A673 (cell line): ENCODE measurements around the gene IFT57. TPM values are rescaled to one million over a fixed set of nuclear protein-coding genes. Genes with fewer than 3 reads are reported as not detected.

Experiments used
- BruUV-seq: library from RNA; stranded (reverse); fragments of 400-500 nt; replicated peaks from 2 replicates; lab custom pipeline; 2021; lab: Mats Ljungman, UMichigan
- CTCF ChIA-PET: fragments of 300-600 bp; sonication (Branson Sonifier 250); formaldehyde crosslinking; loops from one replicate; lab custom pipeline; 2022; ENCODE audit warnings: antibody characterized with exemption; lab: Charles Lee
- POLR2A ChIA-PET: fragments of 300-600 bp; sonication (Branson Sonifier 250); formaldehyde crosslinking; loops from one replicate; lab custom pipeline; 2022; ENCODE audit warnings: antibody characterized with exemption; ENCODE audit not compliant: low non-redundant PET; lab: Charles Lee
- DNase-seq: peaks from one replicate; pipeline ENCODE4 v3.0.0-alpha.2; 2015; ENCODE audit warnings: low spot score
- H3K27ac ChIP-seq: fragments of 200-600 bp; sonication (generic); 2 replicates; pipeline ENCODE4 v1.5.1; 2016; ENCODE audit warnings: mixed run types, low read depth, mild to moderate bottlenecking, mixed read lengths, antibody characterized with exemption, low read length; ENCODE audit not compliant: poor library complexity, severe bottlenecking
- H3K27me3 ChIP-seq: fragments of 200-600 bp; sonication (generic); replicated peaks from 2 replicates; pipeline ENCODE4 v1.6.1; 2017; ENCODE audit warnings: mixed run types, low read depth, mild to moderate bottlenecking, mixed read lengths, antibody characterized with exemption, low read length; ENCODE audit not compliant: insufficient read depth, poor library complexity
- H3K36me3 ChIP-seq: fragments of 200-600 bp; sonication (generic); 2 replicates; pipeline ENCODE4 v1.6.1; 2016; ENCODE audit warnings: mixed run types, mild to moderate bottlenecking, mixed read lengths, antibody characterized with exemption, low read length; ENCODE audit not compliant: insufficient read depth, poor library complexity, severe bottlenecking
- H3K4me1 ChIP-seq: fragments of 200-600 bp; sonication (generic); 2 replicates; pipeline ENCODE4 v1.6.1; 2017; ENCODE audit warnings: mixed run types, mild to moderate bottlenecking, mixed read lengths, antibody characterized with exemption, low read length; ENCODE audit not compliant: insufficient read depth, poor library complexity, severe bottlenecking
- H3K4me3 ChIP-seq: fragments of 200-600 bp; sonication (generic); 2 replicates; pipeline ENCODE4 v1.5.1; 2016; ENCODE audit warnings: low read depth, mixed run types, mild to moderate bottlenecking, mixed read lengths, low read length; ENCODE audit not compliant: poor library complexity, severe bottlenecking
- H3K9me3 ChIP-seq: fragments of 200-600 bp; sonication (generic); 2 replicates; pipeline ENCODE4 v1.6.1; 2016; ENCODE audit warnings: mixed run types, low read depth, mild to moderate bottlenecking, mixed read lengths, antibody characterized with exemption, low read length; ENCODE audit not compliant: poor library complexity, severe bottlenecking
- CTCF ChIP-seq: fragments of 300-800, 200-600 bp; sonication (generic); conservative IDR thresholded peaks from 2 replicates; pipeline ENCODE4 v1.5.1; 2017; ENCODE audit warnings: low read depth, mild to moderate bottlenecking, antibody characterized with exemption, low read length, moderate library complexity, mixed read lengths
- EZH2 ChIP-seq: fragments of 200-600 bp; sonication (generic); IDR thresholded peaks from 2 replicates; pipeline ENCODE4 v1.6.1; 2017; ENCODE audit warnings: borderline replicate concordance, low read depth, mild to moderate bottlenecking, mixed read lengths, antibody characterized with exemption, low read length; ENCODE audit not compliant: poor library complexity, severe bottlenecking
- intact Hi-C: fragments of 100-400 bp; cut with micrococcal nuclease; formaldehyde crosslinking; loops from one replicate; pipeline ENCODE4 v1.10.0; 2022; ENCODE audit not compliant: unreplicated experiment
- total RNA-seq: library from RNA; stranded (reverse); gene quantifications from 2 replicates; pipeline ENCODE4 v1.2.3, GENCODE V29; 2021

Gene IFT57
- total RNA-seq, 1 experiment from 2014 or later = 40.9 TPM

GRCh38 chr3:108183181-108183580 lies 39.0 kb downstream of the IFT57 start:
- Histone ChIP-seq H3K36me3 (no peaks in the 10 kb centered on the region), H3K4me1 (peaks cover 24% of the 10 kb centered on the region), H3K27ac (no peak overlapping the region), H3K4me3 (no peak overlapping the region), H3K27me3 (no peaks in the 10 kb centered on the region), H3K9me3 (no peaks in the 10 kb centered on the region)
- POLR2A ChIA-PET = no interaction called here
- DNase-seq = no peak
- TF ChIP-seq CTCF = no peak
- TF ChIP-seq EZH2 = no peak
- intact Hi-C loops = no loop called here
- CTCF ChIA-PET = no interaction called here
- no TSS peak for BruUV-seq

GRCh38 chr3:108182339-108182738 lies 39.9 kb downstream of the IFT57 start:
- Histone ChIP-seq H3K4me1 (peaks cover 26% of the 10 kb centered on the region), H3K27me3 (no peaks in the 10 kb centered on the region), H3K9me3 (no peaks in the 10 kb centered on the region), H3K4me3 (no peak overlapping the region), H3K36me3 (no peaks in the 10 kb centered on the region), H3K27ac (no peak overlapping the region)
- intact Hi-C loops = no loop called here
- ChIA-PET POLR2A (no interaction called here), CTCF (no interaction called here)
- DNase-seq = no peak
- BruUV-seq = no TSS peak
- no peak for TF ChIP-seq CTCF
- no peak for TF ChIP-seq EZH2

DNA sequence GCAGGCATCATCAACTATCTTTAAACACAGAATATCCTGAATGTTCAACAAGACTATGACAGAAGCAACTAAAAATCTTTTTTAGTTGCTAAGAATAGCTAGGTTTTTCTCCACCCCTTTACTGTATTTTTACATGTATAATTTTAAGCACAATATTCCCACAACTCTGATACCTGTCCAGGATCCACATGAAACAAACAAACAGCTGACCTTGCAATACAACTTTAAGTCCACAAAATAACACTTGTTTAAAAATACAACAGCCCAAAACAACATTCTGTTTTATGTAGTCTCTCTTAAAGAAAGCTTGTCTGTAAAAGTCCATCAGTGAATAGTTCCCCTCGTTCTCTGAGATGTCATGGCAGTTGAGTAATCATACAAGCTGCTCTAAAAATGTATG lies 41.1 kb downstream of the IFT57 start:
- intact Hi-C loops = no loop called here
- Histone ChIP-seq H3K27ac (no peak overlapping the region), H3K4me3 (no peak overlapping the region), H3K9me3 (no peaks in the 10 kb centered on the region), H3K4me1 (peaks cover 16% of the 10 kb centered on the region), H3K27me3 (no peaks in the 10 kb centered on the region), H3K36me3 (no peaks in the 10 kb centered on the region)
- TF ChIP-seq CTCF = no peak
- BruUV-seq = no TSS peak
- ChIA-PET CTCF (no interaction called here), POLR2A (no interaction called here)
- no peak for DNase-seq
